SIG-M5 treated with dmso at 0.1 percent for 504 hours (cell line): ENCODE data around the gene SMYD3.
"Not testable (repeated sequence)": the region's sequence is repeated elsewhere in the genome, so short reads cannot be mapped to it uniquely, and the experiment has no call there.

Source experiments
- DNase-seq: peaks from one replicate; lab custom pipeline; 2025; ENCODE audit not compliant: unreplicated experiment; lab: John Stamatoyannopoulos, UW

SMYD3 gene

DNA sequence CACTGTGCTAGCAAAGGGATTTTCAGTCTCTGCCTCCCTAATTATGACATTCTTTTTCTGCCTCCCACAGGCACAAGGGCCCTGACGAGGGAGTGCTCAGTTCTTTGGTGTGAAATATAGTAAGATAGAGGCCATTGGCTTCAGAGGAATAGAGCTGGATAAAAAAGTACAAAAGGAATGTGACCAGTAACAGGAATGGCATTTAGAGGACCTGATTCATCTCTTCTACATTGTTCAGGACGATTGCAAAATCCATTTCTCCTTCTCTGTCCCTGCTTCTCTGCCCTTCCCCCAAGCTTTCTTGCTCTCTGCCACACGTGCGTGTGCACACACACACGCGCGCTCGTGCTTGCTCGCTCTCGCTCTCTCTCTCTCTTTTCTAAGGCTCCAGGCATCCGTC lies 684.1 kb downstream of the SMYD3 start:
- no peak for DNase-seq

DNA sequence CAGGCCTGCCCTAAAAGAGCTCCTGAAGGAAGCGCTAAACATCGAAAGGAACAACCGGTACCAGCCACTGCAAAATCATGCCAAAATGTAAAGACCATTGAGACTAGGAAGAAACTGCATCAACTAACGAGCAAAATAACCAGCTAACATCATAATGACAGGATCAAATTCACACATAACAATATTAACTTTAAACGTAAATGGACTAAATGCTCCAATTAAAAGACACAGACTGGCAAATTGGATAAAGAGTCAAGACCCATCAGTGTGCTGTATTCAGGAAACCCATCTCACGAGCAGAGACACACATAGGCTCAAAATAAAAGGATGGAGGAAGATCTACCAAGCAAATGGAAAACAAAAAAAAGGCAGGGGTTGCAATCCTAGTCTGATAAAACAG lies 688.7 kb downstream of the SMYD3 start:
- not testable (repeated sequence) for DNase-seq

DNA sequence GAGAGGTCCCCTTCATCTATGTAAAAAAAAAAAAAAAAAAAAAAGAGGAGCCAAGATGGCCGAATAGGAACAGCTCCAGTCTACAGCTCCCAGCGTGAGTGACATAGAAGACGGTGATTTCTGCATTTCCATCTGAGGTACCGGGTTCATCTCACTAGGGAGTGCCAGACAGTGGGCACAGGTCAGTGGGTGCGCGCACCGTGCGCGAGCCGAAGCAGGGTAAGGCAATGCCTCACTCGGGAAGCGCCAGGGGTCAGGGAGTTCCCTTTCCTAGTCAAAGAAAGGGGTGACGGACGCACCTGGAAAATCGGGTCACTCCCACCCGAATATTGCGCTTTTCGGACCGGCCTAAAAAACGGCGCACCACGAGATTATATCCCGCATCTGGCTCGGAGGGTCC lies 690.6 kb downstream of the SMYD3 start:
- DNase-seq: not testable (repeated sequence)

DNA sequence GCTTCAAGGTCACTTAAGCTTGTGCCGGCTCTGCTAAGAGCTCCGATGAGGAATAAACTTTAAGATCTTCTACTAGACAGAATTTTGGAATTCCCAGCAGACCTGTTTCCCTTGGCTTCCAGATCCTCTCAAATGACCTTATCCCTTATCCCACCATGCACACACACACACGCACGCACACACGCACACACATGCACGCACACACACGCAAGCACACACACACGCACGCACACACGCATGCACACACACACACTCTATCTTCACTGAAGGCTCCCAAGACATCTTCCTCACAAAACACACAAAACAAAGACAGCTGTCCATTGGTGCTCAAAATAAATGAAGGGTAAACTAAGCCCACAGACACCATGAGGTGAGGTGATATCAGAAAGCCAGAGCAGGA lies 692.4 kb downstream of the SMYD3 start:
- DNase-seq: no peak

DNA sequence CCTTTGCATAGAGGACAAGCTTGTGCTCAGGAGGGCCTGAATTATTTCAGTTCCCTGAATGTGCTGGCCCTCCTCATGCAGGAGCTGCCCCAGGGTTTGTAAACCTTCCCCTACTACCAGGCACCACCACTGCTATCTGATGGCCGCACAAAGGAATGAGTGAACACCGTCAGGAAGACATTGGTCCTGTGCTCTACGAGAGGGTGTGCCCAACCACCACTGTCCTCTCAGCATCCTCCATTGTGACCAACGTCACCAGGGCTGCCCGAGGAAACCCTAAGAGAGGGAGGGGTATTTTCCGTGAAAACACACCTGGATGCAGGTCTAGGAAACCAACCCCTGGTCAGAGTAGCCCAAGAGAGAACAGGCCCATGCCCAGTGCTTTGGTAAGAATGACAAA lies 694.8 kb downstream of the SMYD3 start:
- DNase-seq: no peak

DNA sequence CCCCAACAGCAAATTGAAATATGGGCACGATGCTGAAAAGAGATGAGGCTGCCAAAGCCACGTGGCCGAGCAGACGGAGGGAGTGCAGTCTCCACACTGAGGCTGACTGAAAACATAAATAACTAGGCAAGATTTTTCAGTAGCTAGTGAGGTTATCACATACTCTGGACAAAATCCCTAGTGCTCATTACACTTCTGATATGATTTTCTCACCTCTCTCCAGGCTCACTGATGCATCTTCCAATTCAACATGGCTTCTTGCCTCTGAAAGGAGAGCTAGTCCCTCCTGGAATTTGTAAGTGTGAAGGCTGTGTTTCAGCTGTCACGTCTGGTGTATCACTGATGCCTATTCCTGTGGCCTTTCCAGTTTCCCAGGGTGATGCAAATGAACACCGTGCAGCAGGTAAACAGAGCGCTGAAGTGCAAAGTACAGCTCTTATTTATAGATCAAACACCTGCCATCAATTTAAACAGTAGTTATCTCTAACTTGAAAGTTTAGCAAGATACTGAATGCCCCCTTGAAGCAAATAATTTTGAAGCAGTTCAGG lies 696.2 kb downstream of the SMYD3 start:
- no peak for DNase-seq

DNA sequence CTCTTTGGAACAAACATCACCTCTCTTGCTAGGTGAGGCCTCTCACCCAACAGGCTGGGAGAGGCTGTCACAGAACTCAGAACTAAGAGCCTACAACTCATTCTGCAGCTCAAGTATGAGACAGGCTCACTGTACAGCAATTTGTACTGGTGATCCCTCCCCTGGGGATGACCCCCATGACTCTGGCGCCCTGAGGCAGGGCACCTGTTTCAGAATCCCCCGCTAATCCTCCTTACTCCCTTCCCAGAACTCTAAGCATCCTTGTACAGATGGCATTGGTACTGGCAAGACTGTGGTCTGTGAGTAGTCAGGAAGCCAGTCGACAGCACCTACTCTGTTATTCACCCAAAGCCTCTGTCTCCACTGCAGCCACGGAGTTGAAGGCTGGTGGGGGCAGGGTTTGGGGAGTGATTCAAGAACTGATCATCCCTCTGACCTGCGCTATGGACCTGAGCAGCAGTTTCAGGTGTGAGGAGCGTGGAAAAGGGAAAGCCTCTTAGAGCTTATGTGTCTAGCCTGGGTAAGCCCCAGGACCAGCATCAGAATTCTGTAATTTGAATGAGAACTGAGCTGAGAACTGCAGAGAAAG lies 696.8 kb downstream of the SMYD3 start:
- no peak for DNase-seq

DNA sequence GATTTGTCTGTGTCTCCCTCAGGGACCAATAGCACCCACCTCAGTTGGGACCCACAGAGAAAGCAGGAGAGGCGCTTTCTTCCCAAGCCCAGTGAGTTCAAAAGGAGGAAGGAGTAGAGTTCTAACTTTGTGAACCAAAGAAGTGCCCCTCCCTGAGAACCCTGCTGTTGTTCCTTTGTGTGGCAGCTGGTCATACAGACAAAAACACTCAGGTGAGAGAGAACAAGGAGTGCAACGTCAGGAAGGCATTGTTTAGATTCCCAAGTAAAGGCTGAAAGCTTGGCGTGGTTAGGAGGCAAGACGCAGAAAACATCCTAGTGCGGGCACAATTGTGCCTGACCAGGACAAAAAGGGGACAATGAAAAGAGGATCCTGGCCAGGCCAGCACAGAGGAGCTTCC lies 697.7 kb downstream of the SMYD3 start:
- no peak for DNase-seq

DNA sequence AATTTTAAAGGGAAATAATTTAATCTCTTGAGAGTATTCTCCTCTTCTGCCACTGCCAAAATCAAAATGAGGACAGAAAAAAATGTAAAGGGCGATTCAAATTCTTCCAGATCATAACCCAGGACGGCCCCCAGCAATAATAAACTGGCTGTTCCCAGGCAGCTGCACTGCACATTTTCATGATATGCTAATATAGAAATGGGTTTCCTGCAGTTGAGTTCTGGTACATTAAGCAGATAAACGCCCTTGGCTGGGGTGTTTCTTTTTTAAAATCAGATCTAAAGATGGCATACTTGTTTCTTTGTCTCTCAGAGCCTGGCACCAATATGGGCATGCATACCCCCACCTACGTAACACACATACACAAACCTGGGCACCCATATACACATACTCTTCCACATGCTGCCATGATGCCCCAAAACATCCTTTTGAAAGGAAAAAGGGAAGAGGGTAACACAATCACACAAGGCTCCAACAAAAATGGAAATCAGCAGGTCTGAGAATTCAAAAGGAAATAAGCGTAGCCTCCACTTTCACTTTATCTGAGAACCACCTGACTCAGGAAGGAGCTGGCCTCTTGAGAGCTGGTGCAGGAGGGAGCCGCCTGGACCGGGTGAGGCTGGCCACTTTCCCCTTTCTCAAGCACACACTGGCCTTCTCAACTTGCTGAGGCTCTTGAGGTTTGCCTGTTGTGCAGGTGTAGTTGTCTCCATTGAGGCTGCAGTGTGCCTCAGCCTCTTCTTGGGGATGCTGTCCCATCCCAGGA lies 698.9 kb downstream of the SMYD3 start:
- DNase-seq: no peak

DNA sequence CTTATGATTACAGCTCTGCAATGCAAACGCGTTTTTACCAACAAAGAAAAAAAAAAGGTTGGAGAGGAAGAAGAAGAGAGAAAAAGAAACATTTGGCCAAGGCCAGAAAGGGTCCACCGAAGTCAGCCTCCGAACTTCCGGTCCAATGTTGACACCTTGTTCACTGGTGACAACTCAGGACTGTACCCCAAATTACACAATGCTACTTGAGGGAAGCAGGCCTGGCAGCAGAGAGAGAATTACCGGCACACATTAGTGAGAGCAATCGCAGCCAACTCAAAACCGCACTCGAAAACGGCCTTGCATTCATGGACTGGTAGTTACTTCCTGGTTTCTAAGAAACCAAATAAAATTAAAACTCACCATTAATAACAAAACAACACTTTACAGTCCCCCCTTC lies 699.8 kb downstream of the SMYD3 start:
- DNase-seq: no peak

DNA sequence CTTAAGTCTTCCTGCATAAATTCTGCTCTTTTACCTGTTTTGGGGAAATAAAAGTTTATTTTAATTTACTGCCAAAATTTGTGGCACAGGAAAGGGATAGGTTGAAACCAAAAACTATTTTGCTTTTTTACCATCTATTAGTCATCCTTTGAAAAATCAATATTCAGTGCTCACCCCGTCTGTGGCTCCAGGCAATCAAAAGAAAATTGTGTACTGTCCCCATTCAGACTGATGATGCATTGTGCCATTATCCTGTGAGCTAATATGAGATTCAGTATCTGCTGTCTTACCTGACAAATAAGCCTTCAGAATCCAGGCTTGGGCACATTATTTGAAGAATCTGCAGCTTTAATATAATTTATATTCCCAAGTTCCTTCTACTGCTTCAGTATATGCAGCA lies 701.5 kb downstream of the SMYD3 start:
- DNase-seq: no peak

DNA sequence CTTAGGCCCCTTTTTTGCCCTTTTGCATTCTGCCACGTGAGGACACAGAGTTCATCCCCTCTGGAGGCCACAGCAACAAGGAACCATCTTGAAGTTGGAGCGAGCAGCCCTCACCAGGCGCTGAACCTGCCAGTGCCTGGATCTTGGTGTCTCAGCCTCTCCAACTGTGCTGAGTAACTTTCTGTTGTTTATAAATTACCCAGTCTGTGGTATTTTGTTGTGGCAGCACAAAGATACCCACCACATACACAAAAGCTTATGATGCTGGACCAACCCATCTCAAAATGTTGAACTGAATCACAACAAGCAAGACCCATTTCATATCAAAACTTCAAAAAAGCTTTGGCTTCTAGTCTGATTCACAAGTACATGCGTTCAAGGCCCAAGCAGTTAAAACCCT lies 702.4 kb downstream of the SMYD3 start:
- DNase-seq: no peak

DNA sequence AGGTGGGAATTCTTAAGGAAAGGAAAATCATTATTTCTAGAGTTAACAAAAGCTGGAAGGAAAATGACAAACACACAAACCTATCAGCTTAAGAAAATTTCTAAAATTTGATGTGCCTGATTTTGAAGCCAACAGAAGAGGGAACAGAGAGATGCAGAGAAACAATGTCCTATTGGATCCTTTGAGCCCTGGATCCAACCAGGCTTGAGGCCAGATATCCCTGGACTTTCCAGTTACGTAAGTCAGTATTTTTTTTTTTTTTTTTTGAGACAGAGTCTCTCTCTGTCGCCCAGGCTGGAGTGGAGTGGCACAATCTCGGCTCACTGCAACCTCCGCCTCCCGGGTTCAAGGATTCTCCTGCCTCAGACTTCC lies 703.4 kb downstream of the SMYD3 start:
- no peak for DNase-seq

DNA sequence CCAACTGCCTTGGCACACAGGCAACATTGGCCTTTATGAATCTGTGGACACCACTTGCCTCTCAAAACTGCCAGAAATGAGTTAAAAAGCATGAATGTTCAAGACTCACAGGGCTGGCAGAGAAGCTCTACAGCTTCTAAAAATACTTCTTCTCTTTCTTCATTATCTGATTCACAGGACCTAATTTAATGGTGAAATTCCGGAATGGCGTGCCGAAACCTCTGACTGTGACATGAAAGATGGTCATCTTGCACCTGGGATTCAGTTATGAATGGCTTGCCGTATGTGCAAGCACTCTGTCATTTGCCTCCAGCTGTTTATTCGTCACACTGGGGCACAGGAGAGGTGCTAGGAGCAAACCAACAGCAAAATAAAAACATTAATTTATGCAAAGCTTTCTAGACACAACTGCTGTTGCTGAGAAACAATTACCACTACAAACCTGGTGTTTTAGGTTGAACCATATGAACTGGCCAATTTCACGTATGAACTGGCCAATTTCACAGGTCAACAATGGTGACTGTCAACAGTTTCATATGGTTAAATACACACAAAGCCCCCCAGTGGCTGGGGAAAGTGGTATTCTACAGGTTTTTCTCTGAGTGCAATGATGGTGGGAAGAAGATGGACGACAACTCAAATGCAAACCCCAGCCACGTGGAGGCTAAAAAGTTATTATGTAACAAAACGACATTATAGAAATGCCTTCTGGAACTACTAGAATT lies 704.0 kb downstream of the SMYD3 start:
- no peak for DNase-seq

DNA sequence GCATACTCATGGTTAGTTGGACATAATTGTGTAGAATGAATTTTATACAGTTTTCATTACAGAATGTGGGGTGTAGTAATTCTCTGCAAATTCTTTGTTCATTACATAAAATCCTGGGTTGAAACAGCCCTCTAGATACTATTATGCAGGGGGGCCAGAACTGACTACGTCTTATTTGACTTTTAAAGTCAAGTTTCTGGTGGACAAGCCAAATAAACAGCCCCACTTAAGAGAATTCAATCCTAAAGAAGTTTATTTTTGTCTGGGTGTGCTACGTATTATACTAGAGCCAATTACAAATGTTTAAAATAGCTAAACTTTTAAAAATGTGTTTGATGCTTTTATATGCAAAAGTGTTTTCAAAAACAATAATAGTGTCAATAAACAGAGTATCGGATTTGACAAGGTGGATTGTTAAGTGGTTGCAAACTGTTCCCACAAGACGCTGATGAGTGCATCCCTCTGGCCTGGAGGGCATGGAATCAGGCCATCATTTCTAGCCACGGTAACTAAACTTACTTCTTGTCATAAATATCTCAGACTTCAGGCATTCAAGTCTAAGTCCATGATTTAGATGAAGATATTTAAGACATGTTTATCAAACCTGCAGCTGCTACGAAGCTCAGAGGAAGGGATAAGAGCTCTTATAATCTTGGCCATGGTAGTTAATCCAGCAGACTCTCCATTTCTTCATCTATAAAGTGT lies 706.0 kb downstream of the SMYD3 start:
- DNase-seq: no peak

DNA sequence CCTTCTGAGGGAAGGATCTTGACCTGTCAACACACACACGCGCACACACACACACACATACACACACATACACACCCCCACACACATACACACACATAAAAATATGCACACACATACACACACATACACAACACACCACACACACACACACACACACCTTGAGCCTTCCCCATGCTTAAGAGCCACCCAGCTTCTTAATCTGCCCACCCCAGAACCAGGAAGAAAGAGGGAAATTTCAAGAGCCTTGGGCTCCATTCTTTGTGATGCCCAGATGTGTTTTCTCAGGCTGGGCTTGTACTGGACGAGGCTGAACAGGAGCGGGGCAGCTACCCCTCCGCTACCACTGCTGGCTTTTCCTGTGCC lies 708.7 kb downstream of the SMYD3 start:
- no peak for DNase-seq

DNA sequence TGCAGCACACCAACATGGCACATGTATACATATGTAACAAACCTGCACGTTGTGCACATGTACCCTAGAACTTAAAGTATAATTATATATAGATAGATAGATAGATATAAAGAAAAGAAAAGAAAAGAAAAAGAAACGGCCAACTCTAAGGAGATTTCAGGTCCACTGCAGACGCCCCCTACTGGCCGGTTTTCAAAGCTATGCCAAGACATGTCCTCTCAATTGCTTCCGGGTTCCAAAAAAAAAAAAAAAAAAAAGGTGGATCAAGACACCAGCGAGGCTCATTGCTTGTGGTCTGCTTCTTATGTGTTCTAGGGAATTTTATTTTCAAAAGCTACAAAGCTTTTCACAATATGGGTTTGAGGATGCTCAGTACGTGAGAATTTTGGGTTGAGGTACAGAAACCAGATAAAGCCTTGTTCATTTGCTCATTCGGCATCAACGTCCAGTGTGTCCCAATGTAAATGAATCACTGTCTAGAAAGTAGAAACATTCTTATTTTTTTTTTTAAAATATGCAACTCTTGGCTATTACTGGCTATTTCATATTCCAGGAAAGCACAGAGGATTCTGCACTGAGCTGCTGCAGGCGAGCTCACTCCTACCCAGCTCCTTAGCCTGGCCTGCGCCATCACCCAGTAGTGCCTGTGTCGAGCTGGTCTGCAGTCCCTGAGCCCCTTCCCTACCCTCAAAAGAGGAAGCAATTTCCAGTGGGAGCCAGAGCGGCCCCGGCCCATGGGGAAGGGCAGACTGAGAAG lies 709.3 kb downstream of the SMYD3 start:
- peak; percentile 15 for DNase-seq

DNA sequence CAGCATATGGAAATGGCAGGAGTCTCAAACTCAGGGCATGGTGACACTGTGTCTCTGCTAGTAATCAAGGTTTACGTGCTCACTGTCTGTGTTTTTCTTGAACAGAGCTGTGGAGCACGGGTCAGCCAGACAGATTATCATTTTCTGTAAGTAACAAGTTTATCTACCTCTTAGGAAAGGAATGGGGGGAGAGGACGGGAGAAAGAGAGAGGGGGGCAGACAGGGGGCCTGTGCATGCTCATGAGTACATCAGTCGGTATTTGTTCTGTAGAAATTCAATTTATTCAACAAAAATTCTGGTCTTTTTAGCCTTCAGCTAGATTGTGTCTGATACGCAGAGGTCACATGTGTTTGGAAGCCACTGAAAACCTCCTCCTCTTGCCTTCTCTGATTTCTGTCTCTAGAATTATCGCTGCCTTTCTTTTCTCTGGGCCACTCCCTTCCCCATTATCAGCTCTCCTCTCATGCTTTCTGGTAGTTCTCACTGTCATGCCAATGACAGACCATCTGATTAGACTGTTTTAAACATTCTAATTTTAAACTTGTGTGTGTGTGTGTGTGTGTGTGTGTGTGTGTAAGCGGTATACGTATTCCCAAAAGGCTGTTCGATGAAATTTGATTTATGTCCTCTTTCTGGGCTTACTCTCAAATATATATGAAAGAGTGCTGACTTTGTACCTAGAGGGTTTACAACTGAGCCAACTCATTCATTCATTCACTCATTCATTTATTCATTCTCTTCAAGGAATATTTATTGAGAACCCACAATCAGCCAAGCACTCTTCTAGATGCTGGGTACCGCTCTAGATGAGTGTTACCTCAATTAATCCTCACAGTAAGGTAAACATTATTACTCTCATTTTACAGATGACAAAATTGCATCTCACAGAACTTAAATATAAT lies 715.4 kb downstream of the SMYD3 start:
- DNase-seq: no peak

DNA sequence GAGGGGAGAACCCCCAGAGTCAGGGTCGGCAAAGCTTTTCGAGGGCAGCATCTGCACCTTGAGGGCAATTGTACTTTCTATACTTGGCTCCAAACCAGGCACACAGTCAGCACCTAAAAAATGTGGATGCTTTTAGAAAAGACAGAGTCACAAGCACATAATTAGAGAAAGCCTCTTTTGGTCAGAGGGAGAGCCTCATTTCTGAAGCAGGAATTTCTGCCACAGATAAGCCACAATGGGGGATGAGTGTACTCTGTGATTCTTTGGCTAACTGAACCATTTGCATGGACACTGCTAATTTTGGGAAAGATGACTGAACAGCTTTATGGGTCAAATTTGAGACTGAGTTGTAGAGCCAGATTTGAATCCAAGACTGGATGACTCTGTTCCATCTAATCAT lies 716.6 kb downstream of the SMYD3 start:
- no peak for DNase-seq

DNA sequence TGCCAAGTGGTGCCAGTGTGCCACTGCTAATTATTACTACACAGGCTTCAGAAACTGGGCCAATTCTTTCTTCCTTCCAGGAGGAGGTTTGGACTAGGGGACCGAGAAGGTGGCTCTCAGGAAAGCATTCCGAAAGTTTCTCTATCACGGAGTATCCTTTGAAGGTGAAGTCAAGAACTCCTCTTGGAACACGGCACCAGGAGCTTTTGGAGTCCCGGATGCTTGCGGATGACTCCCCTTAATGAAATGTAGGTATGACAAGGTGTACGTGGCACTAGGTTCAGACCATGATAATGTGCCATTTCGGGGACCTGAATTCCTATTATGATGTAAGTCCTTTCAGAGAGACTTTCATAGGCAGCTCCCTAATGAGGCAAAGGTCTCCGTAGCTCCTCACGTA lies 718.2 kb downstream of the SMYD3 start:
- no peak for DNase-seq
